Activated naive CD4-positive, alpha-beta T cell treated with anti-CD3 and anti-CD28 coated beads, Interleukin-2, amount 50 U/mL, for 16 hours (primary cell): ENCODE measurements around the gene FRRS1.
"Not testable (repeated sequence)": the region's sequence is repeated elsewhere in the genome, so short reads cannot be mapped to it uniquely, and the experiment has no call there.

Source experiments
- DNase-seq: peaks from one replicate; pipeline ENCODE4 v3.0.0-alpha.2; 2020

The FRRS1 gene

DNA sequence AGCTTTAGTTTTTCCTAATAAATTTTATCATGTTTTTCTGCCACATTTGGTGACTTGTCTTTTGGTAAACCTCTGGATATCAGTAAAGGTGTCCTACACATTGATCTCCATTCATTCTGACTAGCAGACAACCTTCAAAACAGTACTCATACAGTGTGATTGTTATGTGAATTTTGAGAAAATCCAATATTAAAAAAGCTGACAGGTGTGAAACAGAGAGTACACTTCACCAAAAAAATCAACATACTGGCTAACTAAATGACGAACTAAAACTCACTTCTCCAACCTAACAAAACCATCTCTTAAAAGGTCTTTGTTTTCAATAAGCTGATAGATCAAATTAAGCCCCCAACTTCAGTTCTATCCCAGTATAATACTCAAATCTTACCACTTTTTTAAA is 1.5 kb downstream of the FRRS1 start:
- no peak for DNase-seq

DNA sequence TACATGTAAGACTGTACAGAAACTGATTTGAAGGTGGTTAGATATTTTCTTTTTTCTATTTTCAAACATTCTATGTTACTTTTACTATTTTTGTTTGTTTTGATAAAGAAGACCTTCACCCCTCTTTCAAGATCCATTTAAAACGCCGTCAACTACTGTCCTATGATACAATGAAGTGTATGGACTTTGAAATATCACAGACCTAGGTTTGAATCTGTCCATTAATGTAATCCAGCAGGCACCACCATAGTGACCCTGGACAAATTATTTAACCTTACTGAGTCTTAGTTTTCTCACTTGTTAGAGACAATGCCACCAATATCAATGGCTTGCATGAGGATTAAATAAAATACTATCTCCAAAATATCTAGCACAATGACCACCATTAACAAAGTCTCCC is 2.0 kb downstream of the FRRS1 start:
- no peak for DNase-seq

DNA sequence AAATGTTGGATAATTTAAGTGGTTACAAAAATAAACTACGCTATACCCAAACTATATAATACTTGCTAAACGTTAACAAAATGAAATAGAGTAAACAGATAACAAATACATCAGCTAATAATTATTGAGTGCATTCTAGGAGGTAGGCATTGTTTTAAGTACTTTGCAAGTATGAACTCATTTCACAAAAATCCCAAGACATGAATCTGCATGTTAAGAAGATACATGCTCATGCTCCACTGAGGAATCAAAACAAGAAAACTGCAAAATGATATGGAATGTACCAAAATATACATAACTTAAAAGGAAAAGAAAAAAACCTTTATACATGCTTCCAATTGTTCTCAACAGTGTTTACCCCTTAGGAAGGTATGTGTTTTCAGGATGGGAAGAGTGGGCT is 2.5 kb downstream of the FRRS1 start:
- DNase-seq: no peak

DNA sequence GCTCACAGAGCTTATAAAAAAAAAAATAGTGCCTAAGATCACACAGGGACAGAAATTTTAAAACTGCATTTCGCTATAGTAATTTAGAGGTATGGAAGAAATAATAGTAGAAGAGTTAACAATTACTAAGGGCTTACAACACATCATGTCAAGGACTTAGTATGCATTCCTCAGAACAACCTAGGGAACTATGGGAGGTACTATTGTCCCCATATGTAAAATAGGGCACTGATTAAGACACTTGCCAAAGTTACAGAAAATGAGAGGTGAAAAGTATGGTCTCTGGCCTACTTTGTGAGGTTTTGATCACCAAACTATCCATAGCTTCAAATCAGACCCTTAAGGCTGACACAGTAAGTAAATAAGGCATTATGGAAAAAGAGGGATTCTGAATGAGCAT is 4.7 kb downstream of the FRRS1 start:
- DNase-seq: no peak

DNA sequence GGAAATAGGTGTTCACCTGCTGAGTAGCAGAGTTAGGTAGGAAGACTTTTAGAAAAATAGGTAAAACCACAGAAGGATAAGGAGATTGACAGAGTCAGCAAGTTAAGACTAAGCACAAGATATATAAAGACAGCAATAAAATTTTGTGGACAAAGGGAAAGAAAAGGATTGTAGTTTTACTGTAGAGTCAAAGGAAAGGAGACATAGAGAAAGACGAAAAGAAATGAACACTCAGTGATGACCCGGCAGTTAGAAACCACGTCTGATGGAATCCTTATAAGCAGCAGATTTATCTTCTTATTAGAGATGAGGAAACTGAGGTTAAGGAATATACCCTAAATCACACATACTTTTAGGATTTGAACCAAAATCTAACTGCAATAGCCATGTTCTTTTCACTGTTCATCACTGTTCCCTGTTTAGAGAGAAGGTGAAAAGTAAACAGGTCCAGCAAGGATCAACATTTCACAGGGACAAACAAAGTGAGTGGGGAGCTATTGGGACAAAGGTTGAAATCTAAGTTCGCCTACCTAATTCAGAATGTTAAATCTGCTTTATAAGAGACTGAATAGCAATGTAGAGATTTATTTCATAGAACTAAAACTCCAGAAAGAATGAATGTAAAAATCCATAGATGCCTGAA is 6.8 kb downstream of the FRRS1 start:
- no peak for DNase-seq

DNA sequence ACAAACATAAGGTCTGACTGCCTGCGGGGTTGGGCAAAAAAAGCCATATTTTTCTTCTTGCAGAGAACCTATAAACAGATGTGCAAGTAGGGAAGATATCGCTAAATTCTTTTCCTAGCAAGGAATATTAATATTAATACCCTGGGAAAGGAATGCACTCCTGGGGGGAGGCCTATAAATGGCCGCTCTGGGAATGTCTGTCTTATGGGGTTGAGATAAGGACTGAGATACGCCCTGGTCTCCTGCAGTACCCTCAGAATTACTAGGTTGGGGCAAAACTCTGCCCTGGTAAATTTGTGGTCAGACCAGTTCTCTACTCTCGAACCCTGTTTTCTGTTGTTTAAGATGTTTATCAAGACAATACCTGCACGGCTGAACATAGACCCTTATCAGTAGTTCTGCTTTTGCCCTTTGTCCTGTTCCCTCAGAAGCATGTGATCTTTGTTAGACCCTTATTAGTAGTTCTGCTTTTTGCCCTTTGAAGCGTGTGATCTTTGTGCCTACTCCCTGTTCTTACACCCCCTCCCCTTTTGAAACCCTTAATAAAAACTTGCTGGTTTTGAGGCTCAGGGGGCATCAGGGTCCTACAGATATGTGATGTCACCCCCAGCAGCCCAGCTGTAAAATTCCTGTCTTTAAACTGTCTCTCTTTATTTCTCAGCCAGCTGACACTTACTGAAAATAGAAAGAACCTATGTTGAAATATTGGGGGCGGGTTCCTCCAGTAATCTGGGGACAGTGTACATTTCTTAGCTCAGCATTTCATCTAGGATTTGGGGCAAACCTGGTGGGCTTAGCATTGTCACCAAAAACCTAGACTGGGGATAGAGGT is 7.5 kb downstream of the FRRS1 start:
- DNase-seq: not testable (repeated sequence)

DNA sequence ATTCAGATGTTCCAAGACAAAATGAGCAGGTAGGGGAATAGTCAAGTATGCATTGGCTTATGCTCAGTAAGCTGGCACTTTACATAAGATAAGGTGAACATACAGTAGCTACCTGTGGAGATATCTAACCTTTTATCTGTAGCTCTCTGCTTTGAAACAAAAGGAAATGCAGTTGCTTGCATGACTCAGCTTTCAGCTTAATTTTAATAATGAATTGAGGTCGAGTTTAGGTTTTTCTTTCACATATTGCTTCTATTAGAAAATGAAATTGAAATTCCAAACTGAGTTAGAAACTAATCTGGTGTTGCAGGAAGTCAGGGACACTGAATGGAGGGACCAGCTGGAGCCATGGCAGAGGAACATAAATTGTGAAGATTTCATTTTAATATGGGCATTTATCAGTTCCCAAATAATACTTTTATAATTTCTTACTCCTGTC is 8.3 kb downstream of the FRRS1 start:
- DNase-seq: no peak

DNA sequence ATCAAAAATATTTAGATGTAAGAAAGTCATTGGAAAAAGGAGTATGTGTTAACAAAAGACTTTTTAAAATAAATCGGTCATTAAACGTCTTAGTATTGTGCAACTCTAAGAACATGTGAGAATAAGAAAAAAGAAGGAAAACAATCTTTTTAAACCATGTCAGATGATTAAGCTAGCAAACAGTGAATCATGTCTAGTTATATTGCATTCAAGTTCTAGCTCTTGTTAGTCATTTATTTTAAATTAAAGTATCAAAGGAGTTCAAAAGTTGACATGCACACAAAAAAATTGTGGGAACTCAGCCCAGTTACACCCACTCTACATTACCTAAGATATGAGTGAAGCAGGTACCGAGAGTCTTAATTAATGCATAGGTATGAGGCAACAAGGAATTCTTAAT is 9.8 kb downstream of the FRRS1 start:
- DNase-seq: no peak

DNA sequence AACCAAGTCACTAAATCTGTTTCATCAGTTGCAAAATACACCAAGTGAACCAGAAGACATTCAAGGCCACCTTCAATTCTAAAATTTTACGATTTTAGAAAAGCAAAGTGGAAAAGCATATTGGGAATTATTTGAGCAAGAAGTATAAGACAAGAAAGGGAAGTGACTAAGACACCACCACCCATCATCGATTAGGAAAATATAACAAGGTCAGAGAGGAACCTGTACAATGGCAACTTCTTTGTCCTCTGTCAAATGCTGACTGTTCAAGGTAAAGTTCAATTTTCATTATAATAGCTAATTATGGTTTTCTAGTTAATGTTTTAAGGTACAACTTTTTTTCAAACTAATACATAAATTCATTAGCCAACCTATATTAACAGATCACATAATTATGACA is 10.8 kb downstream of the FRRS1 start:
- DNase-seq: no peak

DNA sequence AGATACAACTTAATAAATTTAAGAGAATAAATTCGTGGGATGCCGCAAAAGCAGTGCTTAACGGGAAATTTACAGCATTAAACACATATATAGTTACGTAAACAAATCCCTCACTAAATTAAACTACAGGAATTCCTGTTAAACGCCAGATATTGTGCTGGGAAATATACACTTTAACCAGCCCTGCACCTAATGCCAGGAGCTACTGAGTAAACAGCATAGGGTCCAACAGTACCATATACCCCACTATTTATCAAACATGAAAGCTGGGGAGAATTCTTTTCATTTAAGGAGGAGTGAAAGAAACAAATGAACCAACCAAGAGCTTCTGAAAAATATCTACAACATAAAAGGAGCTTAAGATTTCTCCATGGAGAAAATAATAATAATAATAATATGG is 11.7 kb downstream of the FRRS1 start:
- no peak for DNase-seq

DNA sequence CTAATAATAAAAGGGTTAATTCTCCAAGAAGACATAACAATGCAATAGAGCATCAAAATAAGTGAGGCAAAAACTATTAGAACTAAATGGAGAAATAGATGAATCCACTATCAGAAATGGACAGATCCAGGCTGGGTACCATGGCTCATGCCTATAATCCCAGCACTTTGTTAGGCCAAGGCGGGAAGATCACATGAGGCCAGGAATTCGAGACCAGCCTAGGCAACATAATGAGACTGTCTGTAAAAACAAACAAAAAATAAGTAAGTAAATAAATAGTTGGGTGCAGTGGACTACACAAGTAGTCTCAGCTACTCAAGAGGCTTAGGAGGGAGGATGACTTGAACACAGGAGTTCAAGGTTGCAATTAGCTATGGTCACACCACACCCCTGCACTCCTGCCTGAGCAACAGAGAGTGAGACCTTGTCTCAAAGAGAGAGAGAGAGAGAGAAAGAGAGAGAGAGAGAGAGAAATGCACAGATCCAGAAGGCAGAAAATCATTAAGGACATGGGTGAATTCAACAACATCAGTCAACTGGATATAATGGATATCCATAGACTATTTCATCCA is 12.3 kb downstream of the FRRS1 start:
- no peak for DNase-seq

DNA sequence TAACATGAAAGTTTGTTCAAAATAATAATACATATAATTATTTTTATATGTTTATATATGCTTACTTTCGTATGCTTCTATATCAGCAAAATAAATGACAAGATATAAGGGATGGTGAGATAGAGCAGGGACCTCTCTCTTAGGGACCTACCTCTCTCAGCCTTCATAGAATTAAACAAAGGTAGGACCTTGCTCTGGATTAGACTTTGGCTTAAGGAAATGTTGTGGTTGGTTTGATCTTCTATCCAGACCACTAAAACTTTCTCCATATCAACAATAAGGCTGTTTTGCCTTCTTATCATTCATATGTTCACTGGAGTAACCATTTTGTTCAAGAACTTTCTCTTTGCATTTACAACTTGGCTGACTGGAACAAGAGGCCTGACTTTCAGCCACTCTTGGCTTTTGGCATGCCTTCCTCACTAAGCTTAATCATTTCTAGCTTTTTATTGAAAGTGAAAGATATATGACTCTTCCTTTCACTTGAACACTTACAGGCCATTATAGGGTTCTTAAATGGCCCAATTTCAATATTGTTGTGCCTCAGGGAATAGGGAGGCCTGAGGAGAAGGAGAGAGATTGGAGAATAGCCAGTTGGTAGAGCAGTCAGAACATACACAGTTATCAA is 14.4 kb downstream of the FRRS1 start:
- DNase-seq: no peak

DNA sequence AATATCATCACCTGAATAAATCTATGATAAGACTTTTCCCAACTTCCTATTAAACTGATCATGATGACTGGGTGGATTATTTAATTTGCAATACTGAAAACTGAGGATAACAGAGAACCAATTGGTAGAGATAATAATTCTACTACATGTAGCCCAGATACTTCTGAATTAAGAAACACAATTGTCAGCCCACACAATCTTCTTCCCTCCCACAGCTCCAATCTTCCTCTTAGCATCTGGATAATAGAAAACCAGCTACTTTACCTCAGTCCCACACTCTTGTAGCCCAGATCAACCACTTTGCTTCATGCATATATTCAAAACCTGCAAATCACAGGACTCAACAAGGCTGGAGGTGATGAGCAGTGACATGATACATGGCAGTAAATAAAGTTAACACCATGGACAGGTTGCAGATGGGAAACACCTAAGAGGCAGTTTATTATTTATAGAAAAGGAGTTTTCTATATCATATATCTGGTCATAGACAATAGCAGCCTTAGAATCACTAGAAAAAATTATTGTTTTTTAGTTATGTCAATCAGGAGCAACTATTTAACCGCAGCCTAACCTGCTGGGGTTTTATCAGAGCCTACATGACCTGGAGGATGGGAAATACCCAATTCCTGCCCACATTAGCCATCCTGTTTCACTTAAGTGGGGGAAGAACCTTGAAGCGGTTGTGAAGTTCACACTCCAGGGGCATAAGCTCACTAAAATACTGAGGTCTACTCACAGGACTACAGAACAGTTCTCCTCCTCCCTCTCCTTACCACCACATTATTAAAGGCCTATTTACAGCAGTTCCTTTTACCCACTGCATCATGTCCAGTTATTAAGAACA is 16.7 kb downstream of the FRRS1 start:
- no peak for DNase-seq

DNA sequence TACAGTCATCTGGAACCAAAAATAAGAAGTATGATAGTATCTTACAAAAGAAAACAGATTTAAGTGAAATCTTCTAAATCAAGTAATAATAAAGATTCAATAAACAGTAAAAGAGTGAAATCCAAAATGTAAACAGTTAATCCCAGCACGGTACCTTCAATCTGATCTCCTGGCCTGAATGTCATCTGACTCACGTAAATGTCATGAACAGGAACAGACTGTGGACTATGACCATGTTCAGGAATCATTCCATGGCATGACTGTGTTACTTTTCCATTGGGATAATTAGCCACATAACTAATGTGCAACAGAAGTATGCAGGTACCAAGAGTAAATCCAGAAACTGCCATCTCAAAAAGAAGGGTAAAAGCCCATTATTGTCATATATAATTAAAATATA is 18.0 kb downstream of the FRRS1 start:
- no peak for DNase-seq

DNA sequence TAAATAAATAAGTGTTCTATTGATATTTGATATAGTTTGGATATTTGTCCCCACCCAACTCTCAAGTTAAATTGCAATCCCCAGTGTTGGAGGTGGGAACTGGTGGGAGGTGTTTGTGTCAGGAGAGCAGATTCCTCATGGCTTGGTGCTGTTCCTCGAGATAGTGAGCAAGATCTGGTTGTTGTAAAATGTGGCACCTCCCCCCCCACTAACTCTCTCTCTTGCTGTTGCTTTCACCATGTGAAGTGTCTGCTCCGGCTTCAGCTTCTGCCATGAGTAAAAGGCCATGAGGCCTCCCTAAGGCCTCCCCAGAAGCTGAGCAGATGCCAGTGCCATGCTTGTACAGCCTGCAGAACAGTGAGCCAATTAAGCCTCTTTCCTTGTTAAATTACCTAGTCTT is 20.8 kb downstream of the FRRS1 start:
- DNase-seq: no peak

DNA sequence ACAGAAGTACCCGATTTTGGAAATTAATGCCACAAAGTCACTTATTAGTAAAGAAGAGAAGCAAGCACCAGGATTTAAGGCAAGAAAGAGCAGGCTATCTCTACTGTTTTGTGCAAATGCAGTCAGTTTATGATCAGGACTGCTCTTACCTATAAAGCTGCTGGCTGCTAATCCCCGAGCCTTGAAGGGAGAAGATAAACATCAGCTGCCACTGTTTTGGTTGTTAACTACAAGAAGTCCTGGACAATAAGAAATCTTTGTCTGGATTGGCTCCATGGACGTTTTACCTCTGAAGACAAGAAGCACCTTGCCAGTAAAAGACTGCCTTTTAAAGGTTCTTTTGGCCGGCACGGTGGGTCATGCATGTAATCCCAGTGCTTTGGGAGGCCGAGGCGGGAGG is 21.4 kb downstream of the FRRS1 start:
- no peak for DNase-seq

DNA sequence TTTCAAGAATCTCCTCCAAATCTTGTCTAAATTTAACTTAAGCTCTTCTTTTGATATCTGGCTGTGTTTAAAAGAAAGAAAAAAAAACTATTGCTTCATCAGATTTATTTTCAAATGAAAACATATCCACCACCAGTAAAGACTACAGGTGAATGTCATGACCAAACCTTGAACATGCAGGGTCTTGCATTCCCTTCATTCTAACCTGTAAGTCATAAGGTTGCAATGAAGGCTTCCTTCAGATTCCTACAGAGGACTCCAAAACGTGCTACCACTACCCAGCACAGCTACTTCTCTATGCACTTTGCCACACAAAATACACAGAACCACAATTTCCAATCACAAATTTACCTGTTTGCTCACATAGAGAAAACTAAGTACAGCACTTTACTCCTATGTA is 26.3 kb downstream of the FRRS1 start:
- DNase-seq: no peak

DNA sequence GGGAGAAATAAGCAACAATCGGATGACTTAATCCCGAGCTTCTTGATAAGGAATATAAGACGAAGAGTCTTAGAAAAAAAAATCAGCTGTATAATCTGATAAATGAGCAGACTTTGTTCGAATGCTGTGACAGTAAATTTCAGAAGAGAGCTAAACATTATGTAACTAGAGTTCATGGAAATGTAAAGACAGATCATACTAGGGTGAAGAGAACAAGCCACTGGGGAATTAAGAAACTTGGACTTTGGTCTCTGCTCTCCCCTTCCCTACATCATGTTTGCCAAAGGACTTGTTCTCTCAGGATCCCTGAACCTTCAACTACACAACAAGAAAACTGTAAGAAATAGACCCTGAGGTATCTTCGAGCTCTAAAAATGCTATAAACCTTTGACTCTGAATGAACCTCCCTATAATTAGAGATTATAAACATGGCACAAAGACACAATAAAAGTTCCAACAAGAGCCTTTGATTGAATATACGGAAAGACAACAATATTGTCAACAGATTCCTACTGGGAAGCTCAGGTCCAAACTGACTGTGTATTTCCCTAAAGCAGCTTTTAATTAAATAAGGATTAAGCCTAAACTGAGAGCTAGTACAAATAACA is 27.5 kb downstream of the FRRS1 start:
- DNase-seq: no peak

DNA sequence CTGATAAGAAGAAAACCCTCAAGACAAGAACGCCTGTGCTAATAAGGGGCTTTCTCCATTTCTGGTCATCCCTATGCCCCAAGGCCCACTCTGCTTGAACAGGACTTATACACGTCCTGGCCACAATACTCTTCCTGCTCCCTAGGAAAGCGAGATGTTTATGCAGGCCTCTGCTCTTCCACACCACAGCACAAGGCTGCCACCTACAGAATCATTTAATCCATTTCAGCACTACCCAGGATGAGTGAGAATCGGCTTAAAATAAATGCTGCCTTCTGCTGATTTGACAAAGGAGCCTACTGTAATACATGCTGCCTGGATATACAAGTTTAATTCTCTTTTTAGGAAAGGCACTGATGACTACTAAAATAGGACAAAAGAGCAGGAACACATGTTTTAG is 29.4 kb downstream of the FRRS1 start:
- DNase-seq: no peak

DNA sequence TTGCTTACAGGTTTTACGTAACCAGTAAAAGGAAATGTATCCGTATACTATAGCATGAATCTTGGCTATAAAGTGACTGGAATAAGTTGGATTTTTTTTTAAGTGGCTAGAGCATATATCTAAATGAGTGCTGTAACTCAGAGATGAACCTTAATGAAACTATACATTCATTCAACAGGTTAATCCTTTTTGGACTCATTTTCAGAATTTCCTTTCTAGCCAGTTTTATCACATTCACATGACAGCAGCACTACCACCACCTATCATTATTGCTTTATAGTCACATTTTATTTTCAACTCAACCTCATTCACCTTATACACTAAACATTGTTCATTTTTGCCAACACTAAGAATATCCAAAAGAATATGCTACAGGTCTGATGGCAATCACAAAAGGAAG is 30.6 kb downstream of the FRRS1 start:
- DNase-seq: no peak

DNA sequence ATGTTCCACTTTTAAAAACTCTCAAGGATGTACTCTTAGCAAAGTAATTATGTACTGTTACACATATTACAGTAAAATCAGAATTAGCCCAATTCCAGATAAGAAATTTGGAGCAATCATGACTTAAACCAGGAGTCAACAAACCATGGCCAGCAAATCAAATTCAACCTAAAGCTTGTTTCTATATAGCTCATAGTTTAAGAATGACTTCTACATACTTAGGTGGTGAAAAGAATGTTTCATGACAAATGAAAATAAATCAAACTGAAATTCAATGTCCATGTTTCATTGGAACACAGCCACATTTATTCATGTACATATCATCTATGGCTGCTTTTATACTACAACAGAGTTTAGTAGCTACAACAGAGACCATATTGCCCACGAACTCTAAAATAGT is 35.1 kb downstream of the FRRS1 start:
- no peak for DNase-seq

DNA sequence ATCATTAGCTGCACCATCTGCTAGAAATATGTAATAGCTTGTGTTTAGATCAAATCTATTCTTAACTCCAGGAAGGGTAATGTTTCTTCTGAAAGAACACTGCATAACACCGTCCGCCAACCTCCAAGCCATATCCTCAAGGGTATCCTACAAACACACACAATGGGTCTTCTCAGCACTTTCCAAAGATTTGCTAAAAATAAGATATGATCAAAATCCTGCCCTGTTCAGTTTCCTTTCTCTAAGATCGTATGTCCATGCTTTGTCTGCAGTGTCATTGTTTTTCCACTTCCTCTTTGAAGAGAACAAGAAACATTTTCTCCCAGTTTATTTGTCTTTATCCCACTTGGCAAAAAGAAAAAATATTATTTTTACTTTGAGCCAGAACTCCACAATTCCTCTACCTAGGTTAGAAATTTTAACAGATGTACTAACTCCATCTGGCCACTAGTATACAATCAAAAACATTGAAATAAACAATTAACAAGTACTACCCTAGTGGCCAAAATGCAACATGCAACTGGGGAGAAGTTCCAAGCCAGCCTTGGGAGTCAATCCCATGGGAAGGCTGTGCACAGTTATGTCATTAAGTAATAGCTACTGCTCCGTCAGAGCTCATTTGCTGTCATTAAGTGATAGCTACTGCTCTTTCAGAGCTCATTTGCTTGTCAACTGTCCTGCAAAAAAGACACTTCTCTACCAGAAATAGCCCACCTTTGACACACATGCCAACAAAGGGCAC is 37.8 kb downstream of the FRRS1 start:
- DNase-seq: no peak
